COLO829 (cell line): Measurements from ENCODE around the gene SDR9C7.
"Not testable (repeated sequence)": the region's sequence is repeated elsewhere in the genome, so short reads cannot be mapped to it uniquely, and the experiment has no call there.

Experiments used
- DNase-seq: peaks from one replicate; pipeline ENCODE4 v3.0.0; 2012; ENCODE audit warnings: low spot score

The SDR9C7 gene

GRCh38 chr12:56916296-56916995 lies 17.8 kb downstream of the SDR9C7 start:
- no peak for DNase-seq

GRCh38 chr12:56914724-56915123 lies 19.5 kb downstream of the SDR9C7 start:
- no peak for DNase-seq

- DNase-seq: no peak
Measured at GRCh38 chr12:56914256-56914655, 20.0 kb downstream of the SDR9C7 start.

GRCh38 chr12:56909403-56909802 lies 24.8 kb downstream of the SDR9C7 start:
- DNase-seq: not testable (repeated sequence)

GRCh38 chr12:56908136-56908535 lies 26.1 kb downstream of the SDR9C7 start:
- no peak for DNase-seq

- no peak for DNase-seq
Measured at GRCh38 chr12:56905852-56906251, 28.4 kb downstream of the SDR9C7 start.

GRCh38 chr12:56903374-56903773 lies 30.8 kb downstream of the SDR9C7 start:
- no peak for DNase-seq

- not testable (repeated sequence) for DNase-seq
Measured at GRCh38 chr12:56901313-56901712, 32.9 kb downstream of the SDR9C7 start.

GRCh38 chr12:56900583-56900982 lies 33.6 kb downstream of the SDR9C7 start:
- DNase-seq: no peak

GRCh38 chr12:56898938-56899337 lies 35.3 kb downstream of the SDR9C7 start:
- no peak for DNase-seq

GRCh38 chr12:56897844-56898361 lies 36.3 kb downstream of the SDR9C7 start:
- no peak for DNase-seq

GRCh38 chr12:56896082-56896481 lies 38.1 kb downstream of the SDR9C7 start:
- DNase-seq: no peak

- DNase-seq: no peak
Measured at GRCh38 chr12:56894698-56895368, 39.4 kb downstream of the SDR9C7 start.

GRCh38 chr12:56891885-56892284 lies 42.3 kb downstream of the SDR9C7 start:
- not testable (repeated sequence) for DNase-seq

- DNase-seq: no peak
Measured at GRCh38 chr12:56886319-56886718, 47.9 kb downstream of the SDR9C7 start.

GRCh38 chr12:56885316-56885715 lies 48.9 kb downstream of the SDR9C7 start:
- no peak for DNase-seq

- no peak for DNase-seq
Measured at GRCh38 chr12:56884421-56884820, 49.8 kb downstream of the SDR9C7 start.

GRCh38 chr12:56882407-56882806 lies 51.8 kb downstream of the SDR9C7 start:
- not testable (repeated sequence) for DNase-seq

- no peak for DNase-seq
Measured at GRCh38 chr12:56880125-56880992, 53.8 kb downstream of the SDR9C7 start.

GRCh38 chr12:56879240-56880124 lies 54.7 kb downstream of the SDR9C7 start:
- not testable (repeated sequence) for DNase-seq

GRCh38 chr12:56878010-56878339 lies 56.2 kb downstream of the SDR9C7 start:
- DNase-seq: no peak
